H9 (cell line): Measurements from ENCODE around the gene CCNYL1. TPM values are rescaled to one million over a fixed set of nuclear protein-coding genes. Genes with fewer than 3 reads are reported as not detected.

Experiments used
- DNase-seq: peaks from one replicate; pipeline ENCODE4 v3.0.0-alpha.2; 2017
- H2AFZ ChIP-seq: one replicate; pipeline ENCODE4 v1.6.1; 2013; ENCODE audit warnings: mild to moderate bottlenecking, low read length, control low read depth, moderate library complexity
- H2AK5ac ChIP-seq: 2 replicates; pipeline ENCODE4 v1.6.1; 2013; ENCODE audit warnings: low read length, control low read depth, mixed read lengths; ENCODE audit not compliant: insufficient read length
- H2BK120ac ChIP-seq: one replicate; pipeline ENCODE4 v1.6.1; 2013; ENCODE audit warnings: low read depth, mild to moderate bottlenecking, low read length, control low read depth, inconsistent platforms; ENCODE audit not compliant: poor library complexity, severe bottlenecking
- H2BK12ac ChIP-seq: 2 replicates; pipeline ENCODE4 v1.6.1; 2013; ENCODE audit warnings: low read length, control low read depth, mixed read lengths, low read depth; ENCODE audit not compliant: insufficient read length
- H2BK15ac ChIP-seq: 2 replicates; pipeline ENCODE4 v1.6.1; 2013; ENCODE audit warnings: low read depth, low read length, control low read depth
- H2BK20ac ChIP-seq: one replicate; pipeline ENCODE4 v1.6.1; 2013; ENCODE audit warnings: low read depth, mild to moderate bottlenecking, low read length, control low read depth, inconsistent platforms; ENCODE audit not compliant: poor library complexity, severe bottlenecking
- H2BK5ac ChIP-seq: 2 replicates; pipeline ENCODE4 v1.6.1; 2013; ENCODE audit warnings: low read length, control low read depth, mixed read lengths; ENCODE audit not compliant: insufficient read length
- H3K14ac ChIP-seq: 2 replicates; pipeline ENCODE4 v1.6.1; 2013; ENCODE audit warnings: low read length, control low read depth; ENCODE audit not compliant: insufficient read depth
- H3K18ac ChIP-seq: 2 replicates; pipeline ENCODE4 v1.6.1; 2013; ENCODE audit warnings: low read depth, mild to moderate bottlenecking, mixed read lengths, low read length, control low read depth; ENCODE audit not compliant: insufficient read length
- H3K23ac ChIP-seq: 2 replicates; pipeline ENCODE4 v1.6.1; 2013; ENCODE audit warnings: low read length, control low read depth, mixed read lengths, low read depth; ENCODE audit not compliant: insufficient read length
- H3K23me2 ChIP-seq: 2 replicates; pipeline ENCODE4 v1.6.1; 2013; ENCODE audit warnings: low read depth, mild to moderate bottlenecking, mixed read lengths, low read length, control low read depth; ENCODE audit not compliant: insufficient read length, poor library complexity, severe bottlenecking
- H3K27ac ChIP-seq: 2 replicates; pipeline ENCODE4 v1.5.1; 2013; ENCODE audit warnings: low read length, control low read depth, mixed read lengths, low read depth; ENCODE audit not compliant: insufficient read length
- H3K27me3 ChIP-seq: 2 replicates; pipeline ENCODE4 v1.6.1; 2013; ENCODE audit warnings: low read length, control low read depth, inconsistent platforms; ENCODE audit not compliant: insufficient read depth
- H3K4ac ChIP-seq: 2 replicates; pipeline ENCODE4 v1.6.1; 2013; ENCODE audit warnings: low read depth, mild to moderate bottlenecking, control low read depth, inconsistent platforms, low read length, moderate library complexity
- H3K4me1 ChIP-seq: 2 replicates; pipeline ENCODE4 v1.6.1; 2013; ENCODE audit warnings: low read length, control low read depth, inconsistent platforms; ENCODE audit not compliant: insufficient read depth
- H3K4me2 ChIP-seq: 2 replicates; pipeline ENCODE4 v1.6.1; 2013; ENCODE audit warnings: low read length, control low read depth, mixed read lengths; ENCODE audit not compliant: insufficient read length, insufficient read depth
- H3K56ac ChIP-seq: 2 replicates; pipeline ENCODE4 v1.6.1; 2013; ENCODE audit warnings: low read depth, mild to moderate bottlenecking, mixed read lengths, low read length, control low read depth; ENCODE audit not compliant: insufficient read length
- H3K79me1 ChIP-seq: 2 replicates; pipeline ENCODE4 v1.6.1; 2013; ENCODE audit warnings: low read depth, mild to moderate bottlenecking, moderate library complexity, low read length, control low read depth, inconsistent platforms; ENCODE audit not compliant: insufficient read depth, poor library complexity, severe bottlenecking
- H3K79me2 ChIP-seq: 2 replicates; pipeline ENCODE4 v1.6.1; 2013; ENCODE audit warnings: low read length, control low read depth, inconsistent platforms; ENCODE audit not compliant: insufficient read depth
- H3K9ac ChIP-seq: 2 replicates; pipeline ENCODE4 v1.6.1; 2013; ENCODE audit warnings: low read length, control low read depth, mixed read lengths; ENCODE audit not compliant: insufficient read length; ENCODE audit errors: extremely low read depth
- H3K9me3 ChIP-seq: one replicate; pipeline ENCODE4 v1.6.1; 2013; ENCODE audit warnings: low read depth, low read length, inconsistent platforms; ENCODE audit not compliant: control insufficient read depth
- H3T11ph ChIP-seq: one replicate; pipeline ENCODE4 v1.6.1; 2013; ENCODE audit warnings: mild to moderate bottlenecking, low read length, control low read depth, inconsistent platforms
- H4K20me1 ChIP-seq: one replicate; pipeline ENCODE4 v1.6.1; 2013; ENCODE audit not compliant: control insufficient read depth, insufficient read length, insufficient read depth
- H4K5ac ChIP-seq: 2 replicates; pipeline ENCODE4 v1.6.1; 2013; ENCODE audit warnings: low read depth, mild to moderate bottlenecking, mixed read lengths, low read length, control low read depth; ENCODE audit not compliant: insufficient read length
- H4K8ac ChIP-seq: replicated peaks from 2 replicates; pipeline ENCODE4 v1.6.1; 2013; ENCODE audit warnings: low read length, control low read depth, mixed read lengths, low read depth; ENCODE audit not compliant: insufficient read length
- H4K91ac ChIP-seq: 2 replicates; pipeline ENCODE4 v1.6.1; 2013; ENCODE audit warnings: low read depth, mild to moderate bottlenecking, moderate library complexity, mixed read lengths, low read length, control low read depth; ENCODE audit not compliant: insufficient read length
- H3K27ac Mint-ChIP-seq, 3 experiments: 2 replicates in 2 of 3; 3 replicates in 1 of 3; pipeline ENCODE4 v1.8.0; 2020 to 2021; ENCODE audit warnings: mixed read lengths in 3 of 3, mild to moderate bottlenecking in 1 of 3, moderate library complexity in 1 of 3
- H3K27me3 Mint-ChIP-seq: 2 replicates; pipeline ENCODE4 v1.8.0; 2021; ENCODE audit warnings: low read depth, mild to moderate bottlenecking, moderate library complexity, mixed read lengths
- H3K36me3 Mint-ChIP-seq, 3 experiments: 2 replicates in 2 of 3; 3 replicates in 1 of 3; pipeline ENCODE4 v1.8.0; 2020 to 2021; ENCODE audit warnings: low read depth in 3 of 3, mixed read lengths in 3 of 3; ENCODE audit not compliant: insufficient read depth in 1 of 3
- H3K4me1 Mint-ChIP-seq, 2 experiments: 2 replicates each; pipeline ENCODE4 v1.8.0; 2020; ENCODE audit warnings: mixed read lengths in 2 of 2
- H3K4me3 Mint-ChIP-seq, 2 experiments: 2 replicates in 1 of 2; 3 replicates in 1 of 2; pipeline ENCODE4 v1.8.0; 2020 to 2021; ENCODE audit warnings: mild to moderate bottlenecking in 2 of 2, mixed read lengths in 2 of 2, moderate library complexity in 1 of 2
- H3K9me3 Mint-ChIP-seq, 2 experiments: 2 replicates in 1 of 2; 3 replicates in 1 of 2; pipeline ENCODE4 v1.8.0; 2020; ENCODE audit warnings: mild to moderate bottlenecking in 2 of 2, mixed read lengths in 2 of 2, moderate library complexity in 1 of 2
- WGBS: extraction: QIAGEN DNeasy Blood & Tissue Kit; methylation state at CpG from one replicate; pipeline ENCODE4 v1.1.7; 2013; ENCODE audit warnings: missing lambda C conversion rate, low lambda C conversion rate, mixed read lengths; ENCODE audit not compliant: insufficient read length; ENCODE audit errors: extremely low coverage; 5-methylcytosine and 5-hydroxymethylcytosine counted together
- total RNA-seq: library from RNA; stranded (reverse); gene quantifications from 2 replicates; pipeline ENCODE4 v1.2.1, GENCODE V29; 2021
- TF ChIP-seq, protein P1 (sequence below): fragments of 200-600 bp; sonication (generic); conservative IDR thresholded peaks from 3 replicates; pipeline ENCODE4 v1.8.0; 2021; ENCODE audit warnings: antibody characterized with exemption, mild to moderate bottlenecking

CCNYL1 gene
- total RNA-seq, 1 experiment from 2014 or later = 27.0 TPM

GRCh38 chr2:207711750-207712530 is 500 bp downstream of the CCNYL1 start:
- DNase-seq = peak; percentile 51

More at GRCh38 chr2:207711750-207712530, 500 bp downstream of the CCNYL1 start:
- Histone ChIP-seq H2AFZ (no peak overlapping the region), H4K20me1 (no peaks in the 10 kb centered on the region), H4K91ac (no peak overlapping the region), H3K79me1 (peaks cover 3% of the 10 kb centered on the region), H3K23ac (no peak overlapping the region), H3K18ac (no peak overlapping the region), H3K4ac (no peak overlapping the region), H3K4me2 (peak overlapping the region; percentile 88), H2BK15ac (no peak overlapping the region), H2BK20ac (no peak overlapping the region), H3K27me3 (no peaks in the 10 kb centered on the region), H3K9me3 (no peaks in the 10 kb centered on the region), H3K23me2 (peaks cover 11% of the 10 kb centered on the region), H4K5ac (no peak overlapping the region), H3K4me1 (no peaks in the 10 kb centered on the region; the same call in 1 of the 2 replicates), H2BK120ac (no peak overlapping the region), H3K79me2 (peaks cover 4% of the 10 kb centered on the region; the same call in 1 of the 2 replicates), H3K9ac (peak overlapping the region; percentile 63), H2BK12ac (no peak overlapping the region), H3K56ac (no peak overlapping the region), H2AK5ac (no peak overlapping the region), H3K27ac (no peak overlapping the region), H2BK5ac (no peak overlapping the region), H3K14ac (peak overlapping the region; percentile 82), H4K8ac (no peak overlapping the region), H3T11ph (no peak overlapping the region)
- Mint-ChIP-seq H3K9me3 (no peaks in the 10 kb centered on the region; a peak in 2 of 5 replicates), H3K27ac (peak overlapping the region; percentile 84 to 93 (median 92); a peak in 6 of 7 replicates), H3K4me1 (peaks cover 14 to 24% of the 10 kb centered on the region in 2 experiments), H3K27me3 (no peaks in the 10 kb centered on the region), H3K36me3 (peaks cover 14 to 28% (median 18%) of the 10 kb centered on the region in 3 experiments), H3K4me3 (peak overlapping the region; percentile 96 to 99)
- WGBS = no CpG with 5 or more reads among the region's 67 CpGs
- TF ChIP-seq, protein P1, sequence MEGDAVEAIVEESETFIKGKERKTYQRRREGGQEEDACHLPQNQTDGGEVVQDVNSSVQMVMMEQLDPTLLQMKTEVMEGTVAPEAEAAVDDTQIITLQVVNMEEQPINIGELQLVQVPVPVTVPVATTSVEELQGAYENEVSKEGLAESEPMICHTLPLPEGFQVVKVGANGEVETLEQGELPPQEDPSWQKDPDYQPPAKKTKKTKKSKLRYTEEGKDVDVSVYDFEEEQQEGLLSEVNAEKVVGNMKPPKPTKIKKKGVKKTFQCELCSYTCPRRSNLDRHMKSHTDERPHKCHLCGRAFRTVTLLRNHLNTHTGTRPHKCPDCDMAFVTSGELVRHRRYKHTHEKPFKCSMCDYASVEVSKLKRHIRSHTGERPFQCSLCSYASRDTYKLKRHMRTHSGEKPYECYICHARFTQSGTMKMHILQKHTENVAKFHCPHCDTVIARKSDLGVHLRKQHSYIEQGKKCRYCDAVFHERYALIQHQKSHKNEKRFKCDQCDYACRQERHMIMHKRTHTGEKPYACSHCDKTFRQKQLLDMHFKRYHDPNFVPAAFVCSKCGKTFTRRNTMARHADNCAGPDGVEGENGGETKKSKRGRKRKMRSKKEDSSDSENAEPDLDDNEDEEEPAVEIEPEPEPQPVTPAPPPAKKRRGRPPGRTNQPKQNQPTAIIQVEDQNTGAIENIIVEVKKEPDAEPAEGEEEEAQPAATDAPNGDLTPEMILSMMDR = no peak
